Upper lobe of left lung (tissue), 6 donors: ENCODE results near the gene DGKB. TPM values are rescaled to one million over a fixed set of nuclear protein-coding genes. Genes with fewer than 3 reads are reported as not detected.

ENCODE experiments used
- ATAC-seq, 2 donors: fragments of 200-7000 bp; cut with Tn5 transposase; one replicate each; pipeline ENCODE4 v1.9.1; 2022; ENCODE audit warnings: mild to moderate bottlenecking in 2 of 2, moderate library complexity in 2 of 2; ENCODE audit not compliant: low FRiP score in 2 of 2
- DNase-seq, 2 donors: peaks; one replicate each; pipeline ENCODE4 v3.0.0-alpha.2; 2019 to 2020
- H3K27ac ChIP-seq, 4 donors: fragments of 200-600 bp; sonication (generic); one replicate each; pipeline ENCODE4 v1.5.1; 2016 to 2019
- H3K27me3 ChIP-seq, 4 donors: fragments of 200-600 bp; sonication (generic); one replicate each; pipeline ENCODE4 v1.5.1; 2017 to 2019
- H3K36me3 ChIP-seq, 4 donors: fragments of 200-600 bp; sonication (generic); one replicate each; pipeline ENCODE4 v1.5.1; 2016 to 2019
- H3K4me1 ChIP-seq, 4 donors: fragments of 200-600 bp; sonication (generic); one replicate each; pipeline ENCODE4 v1.5.1; 2018 to 2019
- H3K4me3 ChIP-seq, 4 donors: fragments of 200-600 bp; sonication (generic); one replicate each; pipeline ENCODE4 v1.5.1; 2017 to 2019; ENCODE audit warnings: mild to moderate bottlenecking in 2 of 4, moderate library complexity in 1 of 4
- H3K9me3 ChIP-seq, 4 donors: fragments of 200-600 bp; sonication (generic); one replicate each; pipeline ENCODE4 v1.5.1; 2018 to 2019
- CTCF ChIP-seq, 6 experiments: fragments of 450-650 bp in 4 of 6; fragments of 200-600 bp in 2 of 6; sonication (generic) in 2 of 6; IDR thresholded peaks; one replicate each; pipeline ENCODE4 v1.5.1; 2016 to 2019; ENCODE audit warnings: antibody characterized with exemption in 6 of 6
- EP300 ChIP-seq, 4 donors: sonication (generic); formaldehyde crosslinking; IDR thresholded peaks; one replicate each; pipeline ENCODE4 v1.5.1; 2017; ENCODE audit warnings: antibody characterized with exemption in 4 of 4, control low read depth in 2 of 4
- POLR2A ChIP-seq, 4 donors: fragments of 450-650 bp; IDR thresholded peaks; one replicate each; pipeline ENCODE4 v1.5.1; 2016 to 2017; ENCODE audit warnings: antibody characterized with exemption in 4 of 4, mild to moderate bottlenecking in 2 of 4
- POLR2AphosphoS5 ChIP-seq, 2 donors: sonication (generic); formaldehyde crosslinking; IDR thresholded peaks; one replicate each; pipeline ENCODE4 v1.5.1; 2017; ENCODE audit warnings: antibody characterized with exemption in 2 of 2
- WGBS, 2 donors: methylation state at CpG; one replicate each; pipeline ENCODE4 v1.1.5; 2017 to 2018; 5-methylcytosine and 5-hydroxymethylcytosine counted together
- total RNA-seq, 6 donors: library from RNA; depleted of rRNA in 4 of 6; stranded (reverse); fragments of >200 nt in 4 of 6; gene quantifications; one replicate each; pipeline versions ENCODE4 v1.1.0 to v1.2.1, GENCODE V29; 2016 to 2021
- donor health status: DM: no; HTN: no; CAD: no; lungs with moderate emphysema.
- donor health status: DM: no; HTN: yes; CAD: no; lungs with severe emphysema.

The DGKB gene
- total RNA-seq, 6 donors from 2014 or later = 0.09 to 0.30 (median 0.30) TPM; not detected in 3

- H3K4me1 ChIP-seq = no peaks in the 10 kb centered on the region
- H3K4me3 ChIP-seq = no peak overlapping the region
- no peaks in the 10 kb centered on the region for H3K27me3 ChIP-seq
- no peak for TF ChIP-seq EP300 (IDR thresholded peaks at IDR 0.05)
- TF ChIP-seq CTCF (IDR thresholded peaks at IDR 0.05) = no peak
- TF ChIP-seq POLR2AphosphoS5 (IDR thresholded peaks at IDR 0.05) = no peak
- no peak for TF ChIP-seq POLR2A (IDR thresholded peaks at IDR 0.05)
- H3K27ac ChIP-seq = no peak overlapping the region
- H3K36me3 ChIP-seq = no peaks in the 10 kb centered on the region
- no peaks in the 10 kb centered on the region for H3K9me3 ChIP-seq
- ATAC-seq = no peak
- DNase-seq = no peak
- WGBS, 2 donors = 65 to 69% methylated on average over 2 of the region's 2 CpGs
Observed at GRCh38 chr7:14438366-14438765, 464.2 kb downstream of the DGKB start.

DNA sequence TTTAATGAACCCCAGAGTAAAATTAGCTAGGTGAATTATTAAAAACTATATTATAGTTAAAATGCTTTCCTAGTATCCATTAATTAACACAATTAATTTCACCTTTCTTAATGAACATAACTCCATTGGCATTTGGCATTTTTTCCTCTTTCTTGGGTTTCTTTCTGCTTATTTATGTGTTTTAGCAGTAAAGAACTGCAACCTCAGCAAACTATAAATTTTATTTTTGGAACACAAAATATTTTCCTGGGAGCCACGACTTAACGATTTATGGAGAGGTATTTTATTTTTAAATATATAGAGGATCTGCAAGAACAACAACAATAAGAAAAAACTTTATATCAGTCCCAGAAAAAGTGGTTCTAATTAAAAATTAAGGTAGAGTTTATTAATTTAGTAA, 465.7 kb downstream of the DGKB start:
- no peak for DNase-seq
- Histone ChIP-seq H3K36me3 (no peaks in the 10 kb centered on the region), H3K4me3 (no peak overlapping the region), H3K9me3 (no peaks in the 10 kb centered on the region), H3K4me1 (no peaks in the 10 kb centered on the region), H3K27me3 (no peaks in the 10 kb centered on the region), H3K27ac (no peak overlapping the region)
- ATAC-seq = no peak
- TF ChIP-seq CTCF (IDR thresholded peaks at IDR 0.05) = no peak
- no peak for TF ChIP-seq POLR2A (IDR thresholded peaks at IDR 0.05)
- TF ChIP-seq EP300 (IDR thresholded peaks at IDR 0.05) = no peak
- WGBS, 2 donors = 63 to 78% methylated on average over 2 of the region's 2 CpGs

- TF ChIP-seq CTCF (IDR thresholded peaks at IDR 0.05) (no peak), POLR2A (IDR thresholded peaks at IDR 0.05) (no peak), EP300 (IDR thresholded peaks at IDR 0.05) (no peak), POLR2AphosphoS5 (IDR thresholded peaks at IDR 0.05) (no peak)
Observed at GRCh38 chr7:14432924-14433323, 469.6 kb downstream of the DGKB start.

DNA sequence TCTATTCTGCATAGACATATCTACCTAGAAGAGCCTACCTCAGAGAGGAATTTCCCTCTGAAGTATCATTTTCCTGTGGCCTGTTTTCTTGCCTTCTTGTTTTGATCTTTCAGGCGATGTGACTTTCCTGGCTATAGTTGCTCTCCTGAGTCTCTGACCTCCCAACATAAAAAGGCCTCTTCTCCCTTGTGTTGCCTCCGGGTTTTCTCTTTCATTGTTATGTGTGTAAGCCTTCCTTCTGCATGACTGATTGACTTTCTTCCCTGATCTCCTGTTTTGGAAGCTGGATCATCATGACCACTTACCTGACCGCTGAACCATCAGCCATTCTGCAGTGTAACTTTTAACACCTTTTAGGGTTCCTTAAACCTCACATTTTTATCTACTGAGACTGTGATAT, 471.6 kb downstream of the DGKB start:
- WGBS, 2 donors = 78 to 81% methylated on average over 3 of the region's 3 CpGs
- Histone ChIP-seq H3K36me3 (no peaks in the 10 kb centered on the region), H3K4me1 (no peaks in the 10 kb centered on the region), H3K9me3 (no peaks in the 10 kb centered on the region), H3K27me3 (no peaks in the 10 kb centered on the region), H3K4me3 (no peak overlapping the region), H3K27ac (no peak overlapping the region)
- TF ChIP-seq EP300 (IDR thresholded peaks at IDR 0.05) = no peak
- no peak for TF ChIP-seq CTCF (IDR thresholded peaks at IDR 0.05)
- TF ChIP-seq POLR2A (IDR thresholded peaks at IDR 0.05) = no peak
- TF ChIP-seq POLR2AphosphoS5 (IDR thresholded peaks at IDR 0.05) = no peak
- no peak for DNase-seq
- no peak for ATAC-seq

More at GRCh38 chr7:14432924-14433323, 469.6 kb downstream of the DGKB start:
- Histone ChIP-seq H3K27me3 (no peaks in the 10 kb centered on the region), H3K4me3 (no peak overlapping the region), H3K9me3 (no peaks in the 10 kb centered on the region), H3K36me3 (no peaks in the 10 kb centered on the region), H3K4me1 (no peaks in the 10 kb centered on the region), H3K27ac (no peak overlapping the region)
- 78 to 79% methylated on average over 2 of the region's 2 CpGs for WGBS, 2 donors
- DNase-seq (no peak), ATAC-seq (no peak)

- Histone ChIP-seq H3K4me1 (no peaks in the 10 kb centered on the region), H3K27ac (no peak overlapping the region), H3K4me3 (no peak overlapping the region), H3K36me3 (no peaks in the 10 kb centered on the region), H3K9me3 (no peaks in the 10 kb centered on the region), H3K27me3 (no peaks in the 10 kb centered on the region)
- ATAC-seq = no peak
- DNase-seq = no peak
- 61 to 62% methylated on average over 1 of the region's 1 CpG for WGBS, 2 donors
- no peak for TF ChIP-seq POLR2AphosphoS5 (IDR thresholded peaks at IDR 0.05)
- no peak for TF ChIP-seq CTCF (IDR thresholded peaks at IDR 0.05)
- no peak for TF ChIP-seq POLR2A (IDR thresholded peaks at IDR 0.05)
- no peak for TF ChIP-seq EP300 (IDR thresholded peaks at IDR 0.05)
Observed at GRCh38 chr7:14425559-14425958, 477.0 kb downstream of the DGKB start.
